ENCODE measurements around the gene MRPS17.

DNA sequence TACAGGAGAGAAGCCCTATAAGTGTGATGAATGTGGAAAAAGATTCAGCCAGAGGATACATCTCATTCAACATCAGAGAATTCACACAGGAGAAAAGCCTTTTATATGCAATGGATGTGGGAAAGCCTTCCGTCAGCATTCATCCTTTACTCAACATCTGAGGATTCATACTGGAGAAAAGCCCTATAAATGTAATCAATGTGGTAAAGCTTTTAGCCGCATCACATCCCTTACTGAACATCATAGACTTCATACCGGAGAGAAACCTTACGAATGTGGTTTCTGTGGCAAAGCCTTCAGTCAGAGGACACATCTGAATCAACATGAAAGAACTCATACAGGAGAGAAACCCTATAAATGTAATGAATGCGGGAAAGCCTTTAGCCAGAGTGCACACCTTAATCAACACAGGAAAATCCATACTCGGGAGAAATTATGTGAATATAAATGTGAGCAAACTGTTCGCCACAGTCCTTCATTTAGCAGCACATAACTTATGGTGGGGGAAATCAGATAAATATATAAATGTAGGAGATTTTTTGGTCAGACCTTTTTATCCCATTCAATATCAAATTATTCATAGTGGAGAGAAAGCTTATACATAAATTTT lies 12.1 kb upstream of the MRPS17 start:
- TF ChIP-seq CTCF (IDR thresholded peaks at IDR 0.05; ENCODE audit: insufficient read depth, low read length, poor library complexity, severe bottlenecking) (no peak), EZH2phosphoT487 (conservative IDR thresholded peaks at IDR 0.05; ENCODE audit: low read length) (no peak)
